ENCODE measurements around the gene CELSR1. TPM values are rescaled to one million over a fixed set of nuclear protein-coding genes. Genes with fewer than 3 reads are reported as not detected.

Gene CELSR1
- total RNA-seq, 1 donor from 2014 or later = 0.27 TPM

DNA sequence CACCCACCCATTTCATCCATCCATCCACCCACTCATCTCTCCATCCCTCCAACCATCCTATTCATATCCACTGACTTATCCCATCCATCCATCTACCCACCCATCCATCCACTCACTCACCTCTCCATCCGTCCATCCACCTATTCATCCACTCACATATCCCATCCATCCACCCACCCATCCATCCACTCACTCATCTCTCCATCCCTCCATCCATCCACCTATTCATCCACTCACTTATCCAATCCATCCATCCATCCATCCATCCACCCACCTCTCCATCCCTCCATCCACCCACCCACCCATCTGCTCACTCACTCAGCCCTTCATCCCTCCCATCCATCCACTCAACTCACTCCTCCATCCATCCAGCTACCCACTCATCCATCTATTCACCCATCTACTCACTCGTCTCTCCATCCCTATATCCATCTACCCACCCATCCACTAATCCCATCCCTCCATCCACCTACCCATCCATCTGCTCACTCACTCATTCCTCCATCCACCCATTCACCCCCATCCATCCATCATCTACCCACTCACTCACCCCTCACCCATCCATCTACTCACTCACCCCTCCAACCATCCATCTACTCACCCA, 165.7 kb downstream of the CELSR1 start:
- Mint-ChIP-seq H3K9me3 (ENCODE audit: unreplicated experiment) (peaks cover 3% of the 10 kb centered on the region), H3K4me1 (ENCODE audit: low read depth, unreplicated experiment) (no peaks in the 10 kb centered on the region), H3K27ac (ENCODE audit: unreplicated experiment) (no peak overlapping the region), H3K4me3 (ENCODE audit: unreplicated experiment) (no peak overlapping the region), H3K27me3 (ENCODE audit: unreplicated experiment) (peaks cover 11% of the 10 kb centered on the region), H3K36me3 (ENCODE audit: unreplicated experiment) (peaks cover 5% of the 10 kb centered on the region)
- TF ChIP-seq, protein P1, sequence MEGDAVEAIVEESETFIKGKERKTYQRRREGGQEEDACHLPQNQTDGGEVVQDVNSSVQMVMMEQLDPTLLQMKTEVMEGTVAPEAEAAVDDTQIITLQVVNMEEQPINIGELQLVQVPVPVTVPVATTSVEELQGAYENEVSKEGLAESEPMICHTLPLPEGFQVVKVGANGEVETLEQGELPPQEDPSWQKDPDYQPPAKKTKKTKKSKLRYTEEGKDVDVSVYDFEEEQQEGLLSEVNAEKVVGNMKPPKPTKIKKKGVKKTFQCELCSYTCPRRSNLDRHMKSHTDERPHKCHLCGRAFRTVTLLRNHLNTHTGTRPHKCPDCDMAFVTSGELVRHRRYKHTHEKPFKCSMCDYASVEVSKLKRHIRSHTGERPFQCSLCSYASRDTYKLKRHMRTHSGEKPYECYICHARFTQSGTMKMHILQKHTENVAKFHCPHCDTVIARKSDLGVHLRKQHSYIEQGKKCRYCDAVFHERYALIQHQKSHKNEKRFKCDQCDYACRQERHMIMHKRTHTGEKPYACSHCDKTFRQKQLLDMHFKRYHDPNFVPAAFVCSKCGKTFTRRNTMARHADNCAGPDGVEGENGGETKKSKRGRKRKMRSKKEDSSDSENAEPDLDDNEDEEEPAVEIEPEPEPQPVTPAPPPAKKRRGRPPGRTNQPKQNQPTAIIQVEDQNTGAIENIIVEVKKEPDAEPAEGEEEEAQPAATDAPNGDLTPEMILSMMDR (IDR thresholded peaks at IDR 0.05; ENCODE audit: partially characterized antibody, unreplicated experiment) = no peak
- DNase-seq = no peak

DNA sequence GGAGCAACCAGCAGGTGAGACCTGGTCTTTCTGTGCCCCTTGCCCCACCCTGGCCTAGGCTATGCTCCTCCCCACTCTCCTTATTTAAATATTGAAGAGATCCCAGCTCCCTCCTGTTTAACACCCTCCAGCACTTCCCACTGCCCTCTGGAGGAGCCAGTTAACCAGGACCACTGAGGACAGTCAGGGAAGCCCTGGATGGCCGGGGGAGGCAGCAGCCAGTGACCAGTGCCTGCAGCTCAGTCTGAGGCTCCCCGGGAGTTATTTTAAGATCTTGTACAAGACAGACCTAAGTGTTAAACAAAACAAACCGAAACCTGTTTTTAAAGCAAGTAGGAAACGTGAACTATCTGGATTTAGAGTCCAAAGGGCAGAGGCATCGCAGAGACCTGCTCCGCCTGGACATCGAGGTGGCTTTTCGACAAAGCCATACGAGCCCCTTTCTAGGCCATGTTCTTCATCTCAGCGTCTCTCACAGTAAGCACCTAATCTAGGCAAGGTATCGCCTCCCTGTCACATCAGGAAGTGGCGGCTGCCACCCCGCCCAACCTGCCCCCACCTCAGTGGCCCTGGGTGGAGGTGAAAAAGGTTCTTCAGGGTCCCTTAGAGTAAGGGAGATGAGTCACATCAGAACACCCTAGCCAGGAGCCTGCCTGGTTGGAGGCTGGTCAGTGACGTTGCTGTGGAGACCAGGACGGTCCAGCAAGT, 166.7 kb downstream of the CELSR1 start:
- Mint-ChIP-seq H3K27me3 (ENCODE audit: unreplicated experiment) (peaks cover 11% of the 10 kb centered on the region), H3K9me3 (ENCODE audit: unreplicated experiment) (peaks cover 3% of the 10 kb centered on the region), H3K4me1 (ENCODE audit: low read depth, unreplicated experiment) (no peaks in the 10 kb centered on the region), H3K27ac (ENCODE audit: unreplicated experiment) (no peak overlapping the region), H3K36me3 (ENCODE audit: unreplicated experiment) (peaks cover 1% of the 10 kb centered on the region), H3K4me3 (ENCODE audit: unreplicated experiment) (no peak overlapping the region)
- DNase-seq = no peak
- TF ChIP-seq, protein P1 (IDR thresholded peaks at IDR 0.05; ENCODE audit: partially characterized antibody, unreplicated experiment) = no peak

DNA sequence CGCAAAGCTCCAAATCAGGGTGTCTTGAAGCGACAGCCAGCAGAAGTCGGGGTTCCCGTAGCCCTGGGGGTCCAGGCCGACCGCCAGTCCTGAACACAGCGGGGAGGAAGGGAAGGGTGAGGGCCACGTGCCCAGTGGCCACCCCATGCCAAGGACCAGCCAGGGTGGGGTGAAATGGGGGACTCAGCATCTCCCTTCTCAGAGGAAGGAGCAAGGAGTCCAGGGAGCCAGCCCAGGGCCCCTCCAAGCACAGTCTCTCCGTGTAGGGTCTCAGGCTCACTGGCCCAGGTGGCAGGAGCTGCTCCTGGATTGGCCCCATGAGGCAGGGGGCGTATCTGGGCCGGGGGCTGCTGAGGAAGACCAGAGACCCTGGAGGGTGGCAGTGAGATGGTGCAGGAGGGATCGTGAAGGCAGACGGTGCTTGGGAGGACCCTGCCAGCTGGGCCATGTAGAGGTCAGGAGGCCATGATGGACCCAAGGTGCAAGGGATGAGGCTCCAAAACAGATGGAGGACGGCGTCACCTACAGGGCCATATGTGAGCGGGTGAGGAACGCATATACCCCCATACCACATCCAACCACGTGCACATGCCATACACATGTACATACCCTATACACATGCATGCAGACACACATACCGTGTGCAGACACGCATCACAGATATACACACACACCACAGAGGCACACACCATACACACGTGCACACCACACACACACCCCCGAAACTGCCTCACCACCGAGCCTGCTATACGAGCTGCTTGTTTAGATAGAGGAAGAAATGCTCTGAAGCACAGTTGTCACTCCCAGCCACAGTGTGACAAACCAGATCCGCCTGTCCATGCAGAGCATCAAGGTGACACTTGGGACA, 167.5 kb downstream of the CELSR1 start:
- TF ChIP-seq, protein P1 (IDR thresholded peaks at IDR 0.05; ENCODE audit: partially characterized antibody, unreplicated experiment) = no peak
- Mint-ChIP-seq H3K27ac (ENCODE audit: unreplicated experiment) (no peak overlapping the region), H3K9me3 (ENCODE audit: unreplicated experiment) (no peaks in the 10 kb centered on the region), H3K4me3 (ENCODE audit: unreplicated experiment) (no peak overlapping the region), H3K27me3 (ENCODE audit: unreplicated experiment) (peaks cover 6% of the 10 kb centered on the region), H3K4me1 (ENCODE audit: low read depth, unreplicated experiment) (no peaks in the 10 kb centered on the region), H3K36me3 (ENCODE audit: unreplicated experiment) (no peaks in the 10 kb centered on the region)
- no peak for DNase-seq

DNA sequence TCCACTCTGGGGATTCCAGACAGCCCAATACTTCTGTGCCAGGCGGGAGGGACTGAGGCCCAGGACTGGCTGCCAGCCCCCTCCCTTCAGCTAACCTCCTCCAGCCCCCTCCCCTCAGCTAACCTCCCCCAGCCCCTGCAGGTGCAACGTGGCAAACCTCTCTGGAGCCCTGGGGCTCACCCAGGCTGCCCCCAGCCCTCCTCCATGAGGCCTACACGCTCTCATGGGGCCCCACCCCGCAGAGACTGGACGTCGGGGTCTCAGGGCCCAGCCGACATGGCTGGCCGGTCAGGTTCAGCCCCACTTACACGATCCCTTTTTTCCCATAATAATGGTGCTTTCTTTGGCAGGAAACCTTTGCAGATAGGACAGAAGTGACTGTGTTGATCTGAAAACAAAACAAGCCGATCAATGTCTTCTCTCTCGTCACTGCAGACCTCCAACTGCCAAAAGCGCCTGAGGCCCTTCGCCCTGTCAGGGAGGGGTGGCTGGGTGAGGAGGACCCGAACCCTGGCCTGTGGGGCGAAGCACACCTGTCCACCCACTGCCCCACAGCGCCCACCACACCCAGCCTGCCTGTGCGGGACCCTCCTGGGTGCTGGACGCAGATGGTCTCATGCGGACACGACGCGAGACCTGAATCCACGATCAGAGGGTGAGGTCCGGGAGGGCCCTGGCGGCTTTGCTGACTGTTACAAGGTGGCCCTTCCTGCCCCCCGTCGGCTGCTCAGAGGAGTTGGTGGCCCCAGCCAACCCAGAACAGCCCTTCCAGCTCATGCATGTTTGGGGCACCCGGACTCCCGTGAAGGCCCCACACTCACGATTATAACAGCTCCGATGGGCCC, 168.3 kb downstream of the CELSR1 start:
- H3K27ac Mint-ChIP-seq (ENCODE audit: unreplicated experiment) = no peak overlapping the region
- no peaks in the 10 kb centered on the region for H3K4me1 Mint-ChIP-seq (ENCODE audit: low read depth, unreplicated experiment)
- TF ChIP-seq, protein P1 (IDR thresholded peaks at IDR 0.05; ENCODE audit: partially characterized antibody, unreplicated experiment) = no peak
- DNase-seq = no peak
- peaks cover 6% of the 10 kb centered on the region for H3K27me3 Mint-ChIP-seq (ENCODE audit: unreplicated experiment)
- no peaks in the 10 kb centered on the region for H3K9me3 Mint-ChIP-seq (ENCODE audit: unreplicated experiment)
- H3K4me3 Mint-ChIP-seq (ENCODE audit: unreplicated experiment) = no peak overlapping the region
- no peaks in the 10 kb centered on the region for H3K36me3 Mint-ChIP-seq (ENCODE audit: unreplicated experiment)

Measured in glutamatergic neuron (in vitro differentiated cells).